Hippocampal formation (tissue), 2 donors: ENCODE data around the gene IBA57.
"Not testable (repeated sequence)": the region's sequence is repeated elsewhere in the genome, so short reads cannot be mapped to it uniquely, and the experiment has no call there.

Experiments used
- DNase-seq, 2 donors: peaks; one replicate each; lab custom pipeline; 2025; lab: John Stamatoyannopoulos, UW

Gene IBA57

GRCh38 chr1:228212966-228213844, 47.6 kb downstream of the IBA57 start:
- DNase-seq: peak; percentile 30 to 34

GRCh38 chr1:228213917-228214808, 48.6 kb downstream of the IBA57 start:
- no peak for DNase-seq

GRCh38 chr1:228214921-228215662, 49.5 kb downstream of the IBA57 start:
- no peak for DNase-seq

GRCh38 chr1:228215663-228216116, 50.1 kb downstream of the IBA57 start:
- DNase-seq: no peak

- DNase-seq: no peak
Measured at GRCh38 chr1:228216371-228217320, 51.0 kb downstream of the IBA57 start.

- no peak for DNase-seq
Measured at GRCh38 chr1:228217551-228218344, 52.1 kb downstream of the IBA57 start.

GRCh38 chr1:228218513-228219244, 53.1 kb downstream of the IBA57 start:
- no peak for DNase-seq

- DNase-seq: no peak
Measured at GRCh38 chr1:228219245-228219961, 53.8 kb downstream of the IBA57 start.

- DNase-seq: no peak
Measured at GRCh38 chr1:228219962-228220780, 54.6 kb downstream of the IBA57 start.

- not testable (repeated sequence) for DNase-seq
Measured at GRCh38 chr1:228221097-228221496, 55.5 kb downstream of the IBA57 start.

- no peak for DNase-seq
Measured at GRCh38 chr1:228222548-228222947, 56.9 kb downstream of the IBA57 start.

GRCh38 chr1:228224198-228225164, 58.9 kb downstream of the IBA57 start:
- DNase-seq: no peak

GRCh38 chr1:228225165-228225710, 59.6 kb downstream of the IBA57 start:
- DNase-seq: no peak

GRCh38 chr1:228225740-228226139, 60.1 kb downstream of the IBA57 start:
- DNase-seq: no peak

GRCh38 chr1:228226141-228226874, 60.7 kb downstream of the IBA57 start:
- no peak for DNase-seq
